22Rv1 (cell line): ENCODE results near the gene SERHL2.
A peak's percentile ranks its signal among the peaks of the same experiment; 100 is the strongest.
"Not testable (repeated sequence)": the region's sequence is repeated elsewhere in the genome, so short reads cannot be mapped to it uniquely, and the experiment has no call there.

Experiments
- H3K27ac ChIP-seq: fragments of 450-650 bp; 2 replicates; pipeline ENCODE4 v1.5.1; 2017
- ZFX ChIP-seq: fragments of 450-650 bp; IDR thresholded peaks from 2 replicates; pipeline ENCODE4 v1.6.1; 2017; ENCODE audit warnings: antibody characterized with exemption, borderline replicate concordance
- TF ChIP-seq, protein P1 (sequence below): fragments of 450-650 bp; IDR thresholded peaks from 2 replicates; pipeline ENCODE4 v1.5.1; 2017; ENCODE audit warnings: mild to moderate bottlenecking

SERHL2 gene

GRCh38 chr22:42519525-42520401 is 34.0 kb upstream of the SERHL2 start, which contains the start of gene RRP7A:
Gene RRP7A (minus strand): TSS chr22:42519796. CDS start chr22:42519786, 10 bp downstream.
- no peak for TF ChIP-seq ZFX
- H3K27ac ChIP-seq: peak within 1 kb of the TSS; percentile 83

- no peak for TF ChIP-seq ZFX
- TF ChIP-seq, protein P1, sequence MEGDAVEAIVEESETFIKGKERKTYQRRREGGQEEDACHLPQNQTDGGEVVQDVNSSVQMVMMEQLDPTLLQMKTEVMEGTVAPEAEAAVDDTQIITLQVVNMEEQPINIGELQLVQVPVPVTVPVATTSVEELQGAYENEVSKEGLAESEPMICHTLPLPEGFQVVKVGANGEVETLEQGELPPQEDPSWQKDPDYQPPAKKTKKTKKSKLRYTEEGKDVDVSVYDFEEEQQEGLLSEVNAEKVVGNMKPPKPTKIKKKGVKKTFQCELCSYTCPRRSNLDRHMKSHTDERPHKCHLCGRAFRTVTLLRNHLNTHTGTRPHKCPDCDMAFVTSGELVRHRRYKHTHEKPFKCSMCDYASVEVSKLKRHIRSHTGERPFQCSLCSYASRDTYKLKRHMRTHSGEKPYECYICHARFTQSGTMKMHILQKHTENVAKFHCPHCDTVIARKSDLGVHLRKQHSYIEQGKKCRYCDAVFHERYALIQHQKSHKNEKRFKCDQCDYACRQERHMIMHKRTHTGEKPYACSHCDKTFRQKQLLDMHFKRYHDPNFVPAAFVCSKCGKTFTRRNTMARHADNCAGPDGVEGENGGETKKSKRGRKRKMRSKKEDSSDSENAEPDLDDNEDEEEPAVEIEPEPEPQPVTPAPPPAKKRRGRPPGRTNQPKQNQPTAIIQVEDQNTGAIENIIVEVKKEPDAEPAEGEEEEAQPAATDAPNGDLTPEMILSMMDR: no peak
- no peak overlapping the region for H3K27ac ChIP-seq
Observed at GRCh38 chr22:42521228-42521546, 32.6 kb upstream of the SERHL2 start.

DNA sequence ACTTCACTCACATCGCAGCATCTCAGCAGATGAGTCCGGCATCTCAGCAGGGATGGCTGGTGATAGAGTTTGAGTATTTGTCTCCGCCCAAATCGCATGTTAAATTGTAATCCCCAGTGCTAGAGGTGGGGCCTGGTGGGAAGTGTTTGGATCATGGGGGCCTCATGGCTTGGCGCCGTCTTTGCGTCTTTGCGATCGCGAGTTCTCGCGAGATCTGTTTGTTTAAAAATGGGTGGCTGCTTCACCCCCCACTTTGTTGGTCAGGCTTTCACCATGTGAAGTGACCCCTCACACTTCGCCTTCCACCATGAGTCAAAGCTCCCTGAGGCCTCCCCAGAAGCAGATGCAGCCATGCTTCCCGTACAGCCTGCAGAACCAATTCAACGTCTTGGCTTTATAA is 31.2 kb upstream of the SERHL2 start:
- TF ChIP-seq ZFX: no peak
- TF ChIP-seq, protein P1: no peak
- no peak overlapping the region for H3K27ac ChIP-seq

- no peak for TF ChIP-seq ZFX
- TF ChIP-seq, protein P1: no peak
- H3K27ac ChIP-seq: no peak overlapping the region
Observed at GRCh38 chr22:42528591-42529307, 25.0 kb upstream of the SERHL2 start.

DNA sequence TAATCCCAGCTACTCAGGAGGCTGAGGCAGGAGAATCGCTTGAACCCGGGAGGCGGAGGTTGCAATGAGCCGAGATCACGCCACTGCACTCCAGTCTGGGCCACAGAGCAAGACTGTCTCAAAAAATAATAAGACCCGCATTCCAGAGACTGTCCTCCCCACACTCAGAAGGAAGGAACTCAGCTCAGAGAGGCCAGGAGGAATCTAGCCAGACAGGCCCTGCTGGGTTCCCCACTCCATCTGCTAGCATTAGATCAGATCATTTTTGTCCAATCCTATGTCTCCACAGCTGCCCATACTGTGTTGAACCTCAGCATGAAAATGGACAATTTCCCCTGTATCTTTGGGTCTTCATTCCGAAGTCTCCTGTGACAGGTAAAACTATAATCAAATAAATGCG is 24.3 kb upstream of the SERHL2 start:
- H3K27ac ChIP-seq: not testable (repeated sequence)

DNA sequence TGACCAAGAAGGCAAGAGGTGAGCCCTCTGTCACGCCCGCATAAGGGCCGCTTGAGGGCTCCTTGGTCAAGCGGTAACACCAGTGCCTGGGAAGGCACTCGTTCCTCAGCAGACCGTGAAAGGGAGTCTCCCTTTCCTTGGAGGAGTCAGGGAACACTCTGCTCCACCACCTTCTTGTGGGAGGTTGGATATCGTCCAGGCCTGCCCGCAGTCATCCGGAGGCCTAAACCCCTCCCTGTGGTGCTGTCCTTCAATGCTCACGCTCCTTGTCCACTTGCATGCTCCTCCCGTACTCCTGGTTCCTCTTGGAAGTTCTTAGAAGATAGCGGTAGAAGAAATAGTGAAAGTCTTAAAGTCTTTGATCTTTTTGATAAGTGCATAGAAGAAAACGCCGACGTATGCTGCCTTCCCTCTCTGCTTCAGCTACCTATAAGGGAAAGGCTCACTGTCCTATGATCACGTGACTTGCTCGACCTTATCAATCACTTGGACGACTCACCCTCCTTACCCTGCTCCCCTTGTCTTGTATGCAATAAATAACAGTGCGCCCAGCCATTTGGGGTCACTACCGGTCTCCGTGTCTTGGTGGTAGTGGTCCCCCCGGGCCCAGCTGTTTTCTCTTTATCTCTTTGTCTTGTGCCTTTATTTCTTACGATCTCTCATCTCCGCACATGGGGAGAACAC is 22.2 kb upstream of the SERHL2 start:
- H3K27ac ChIP-seq: not testable (repeated sequence)

GRCh38 chr22:42533638-42533977 is 20.1 kb upstream of the SERHL2 start:
- no peak overlapping the region for H3K27ac ChIP-seq
- TF ChIP-seq, protein P1: no peak
- TF ChIP-seq ZFX: no peak

GRCh38 chr22:42535082-42535731 is 18.5 kb upstream of the SERHL2 start:
- H3K27ac ChIP-seq: not testable (repeated sequence)

- TF ChIP-seq, protein P1: no peak
- no peak for TF ChIP-seq ZFX
- H3K27ac ChIP-seq: peak overlapping the region; percentile 89
Observed at GRCh38 chr22:42536166-42536565, 17.6 kb upstream of the SERHL2 start.

GRCh38 chr22:42536634-42537033 is 17.1 kb upstream of the SERHL2 start:
- H3K27ac ChIP-seq: peak overlapping the region; percentile 89

- peak overlapping the region; percentile 89 for H3K27ac ChIP-seq
Observed at GRCh38 chr22:42537199-42537831, 16.4 kb upstream of the SERHL2 start.

GRCh38 chr22:42539236-42539771 is 14.5 kb upstream of the SERHL2 start:
- peak overlapping the region; percentile 89 for H3K27ac ChIP-seq
